GM19025 (cell line): ENCODE data around the gene IL17RC.
"Not testable (repeated sequence)": the region's sequence is repeated elsewhere in the genome, so short reads cannot be mapped to it uniquely, and the experiment has no call there.

Experiments
- ATAC-seq: cut with Tn5 transposase; IDR thresholded peaks from one replicate; pipeline ENCODE4 v1.9.1; 2021; ENCODE audit warnings: mild to moderate bottlenecking, low read depth, moderate library complexity; ENCODE audit not compliant: unreplicated experiment

IL17RC gene

GRCh38 chr3:9893739-9894138 lies 23.2 kb upstream of the IL17RC start:
- ATAC-seq = no peak

GRCh38 chr3:9895715-9896114 lies 21.2 kb upstream of the IL17RC start:
- not testable (repeated sequence) for ATAC-seq

- ATAC-seq = not testable (repeated sequence)
These were observed 20.0 kb upstream of the IL17RC start for GRCh38 chr3:9896755-9897407.

- no peak for ATAC-seq
These were observed 19.2 kb upstream of the IL17RC start for GRCh38 chr3:9897408-9898372.

GRCh38 chr3:9898467-9899241 lies 18.2 kb upstream of the IL17RC start:
- no peak for ATAC-seq

- no peak for ATAC-seq
These were observed 17.6 kb upstream of the IL17RC start for GRCh38 chr3:9899289-9899791.

GRCh38 chr3:9900965-9901415 lies 15.9 kb upstream of the IL17RC start:
- not testable (repeated sequence) for ATAC-seq

- no peak for ATAC-seq
These were observed 14.9 kb upstream of the IL17RC start for GRCh38 chr3:9901967-9902366.

- ATAC-seq = no peak
These were observed 14.3 kb upstream of the IL17RC start, which contains the start of gene IL17RE for GRCh38 chr3:9902372-9903237. IL17RE (plus strand) TSS chr3:9902848; CDS start chr3:9902933, 85 bp downstream.

- ATAC-seq = no peak
These were observed 13.7 kb upstream of the IL17RC start for GRCh38 chr3:9903238-9903624.

- no peak for ATAC-seq
These were observed 13.0 kb upstream of the IL17RC start for GRCh38 chr3:9903904-9904303.

GRCh38 chr3:9906480-9906879 lies 10.4 kb upstream of the IL17RC start:
- no peak for ATAC-seq

- no peak for ATAC-seq
These were observed 8.6 kb upstream of the IL17RC start for GRCh38 chr3:9908286-9908685.

- no peak for ATAC-seq
These were observed 7.5 kb upstream of the IL17RC start for GRCh38 chr3:9909221-9910013.

- no peak for ATAC-seq
These were observed 5.0 kb upstream of the IL17RC start for GRCh38 chr3:9911863-9912262.

GRCh38 chr3:9912294-9912935 lies 4.5 kb upstream of the IL17RC start:
- no peak for ATAC-seq

GRCh38 chr3:9913601-9914000 lies 3.3 kb upstream of the IL17RC start:
- no peak for ATAC-seq

- ATAC-seq = no peak
These were observed 2.9 kb upstream of the IL17RC start for GRCh38 chr3:9914011-9914410.
